Activated CD4-positive, alpha-beta T cell treated with anti-CD3 and anti-CD28 coated beads for 36 hours (primary cell): ENCODE measurements around the gene SMURF2. TPM values are rescaled to one million over a fixed set of nuclear protein-coding genes. Genes with fewer than 3 reads are reported as not detected.

ENCODE experiments used
- ATAC-seq: fragments of 200-7000 bp; cut with Tn5 transposase; one replicate; pipeline ENCODE4 v1.10.0; 2021; ENCODE audit warnings: mild to moderate bottlenecking, moderate library complexity
- CTCF ChIA-PET: fragments of 350-600 bp; sonication (Branson Sonifier 250); formaldehyde crosslinking; loops from one replicate; lab custom pipeline; 2021; ENCODE audit warnings: antibody characterized with exemption; lab: Charles Lee
- POLR2A ChIA-PET: fragments of 350-600 bp; sonication (Branson Sonifier 250); formaldehyde crosslinking; loops from one replicate; lab custom pipeline; 2021; ENCODE audit warnings: antibody characterized with exemption, inconsistent platforms; lab: Charles Lee
- DNase-seq: peaks from one replicate; pipeline ENCODE4 v3.0.0-alpha.2; 2020
- H3K27ac Mint-ChIP-seq: one replicate; pipeline ENCODE4 v1.8.0; 2021; ENCODE audit warnings: mixed read lengths
- H3K27me3 Mint-ChIP-seq: one replicate; pipeline ENCODE4 v1.8.0; 2021; ENCODE audit warnings: mixed read lengths
- H3K36me3 Mint-ChIP-seq: one replicate; pipeline ENCODE4 v1.8.0; 2021; ENCODE audit warnings: low read depth, mixed read lengths
- H3K4me1 Mint-ChIP-seq: one replicate; pipeline ENCODE4 v1.8.0; 2021; ENCODE audit warnings: mixed read lengths
- H3K4me3 Mint-ChIP-seq: one replicate; pipeline ENCODE4 v1.8.0; 2021; ENCODE audit warnings: mild to moderate bottlenecking, moderate library complexity, mixed read lengths
- H3K9me3 Mint-ChIP-seq: one replicate; pipeline ENCODE4 v1.8.0; 2021; ENCODE audit warnings: low read depth, mixed read lengths
- intact Hi-C, 2 experiments: fragments of 100-400 bp; cut with DNase I in 1 of 2; cut with micrococcal nuclease in 1 of 2; formaldehyde crosslinking; loops; one replicate each; pipeline versions ENCODE4 v1.14.2 to v1.15.1; 2022 to 2024; cut with DNase I, micrococcal nuclease
- total RNA-seq, 2 experiments: library from RNA; stranded (reverse); gene quantifications; one replicate each; pipeline ENCODE4 v1.2.3, GENCODE V29; 2021

Gene SMURF2
- total RNA-seq, 2 experiments from 2014 or later = 13.9 to 15.0 TPM

GRCh38 chr17:64572682-64573154, 89.4 kb downstream of the SMURF2 start:
- Mint-ChIP-seq H3K9me3 (no peaks in the 10 kb centered on the region), H3K36me3 (peaks cover 8% of the 10 kb centered on the region), H3K27ac (peak overlapping the region; percentile 73), H3K27me3 (no peaks in the 10 kb centered on the region), H3K4me3 (peak overlapping the region; percentile 10), H3K4me1 (peaks cover 12% of the 10 kb centered on the region)
- ATAC-seq = peak; percentile 92
- no peak for DNase-seq
- POLR2A ChIA-PET = interaction anchor here (0.5 to 1.5 kb wide), 2 partner anchors 66 to 76 kb away, joined by 5 to 7 read pairs; partner anchors contain the start of genes CEP95, DDX5 and POLG2
- intact Hi-C loops = loop anchor here (1.0 to 5.0 kb wide), 5 partner anchors 9 to 77 kb away; no protein-coding TSS in a partner anchor
- CTCF ChIA-PET = interaction anchor here (0.7 to 1.8 kb wide), 7 partner anchors 9 to 80 kb away, joined by 3 to 7 read pairs (median 4); no protein-coding TSS in a partner anchor

GRCh38 chr17:64571746-64572145, 90.4 kb downstream of the SMURF2 start:
- CTCF ChIA-PET = interaction anchor here (1.5 to 1.9 kb wide), 4 partner anchors 8 to 151 kb away, joined by 4 to 7 read pairs (median 6); no protein-coding TSS in a partner anchor
- ATAC-seq = no peak
- intact Hi-C loops = loop anchor here in 1 of 2 experiments (5.0 kb wide), 1 partner anchor 76 kb away; no protein-coding TSS in a partner anchor
- no peak for DNase-seq
- Mint-ChIP-seq H3K9me3 (no peaks in the 10 kb centered on the region), H3K4me1 (peaks cover 12% of the 10 kb centered on the region), H3K27ac (no peak overlapping the region), H3K27me3 (no peaks in the 10 kb centered on the region), H3K4me3 (no peak overlapping the region), H3K36me3 (peaks cover 4% of the 10 kb centered on the region)
- POLR2A ChIA-PET = interaction anchor here (0.6 kb wide), 1 partner anchor 426 kb away, joined by 4 read pairs; no protein-coding TSS in a partner anchor

- DNase-seq = no peak
- ChIA-PET CTCF (interaction anchor here (0.5 to 1.4 kb wide), 6 partner anchors 17 to 432 kb away, joined by 3 to 8 read pairs (median 4); no protein-coding TSS in a partner anchor), POLR2A (no interaction called here)
- Mint-ChIP-seq H3K36me3 (peaks cover 16% of the 10 kb centered on the region), H3K27me3 (no peaks in the 10 kb centered on the region), H3K4me1 (peaks cover 8% of the 10 kb centered on the region), H3K27ac (no peak overlapping the region), H3K9me3 (no peaks in the 10 kb centered on the region), H3K4me3 (no peak overlapping the region)
- ATAC-seq = no peak
- intact Hi-C loops = no loop called here
Observed at GRCh38 chr17:64565563-64565962, 96.5 kb downstream of the SMURF2 start.

GRCh38 chr17:64564098-64564497, 98.0 kb downstream of the SMURF2 start:
- intact Hi-C loops = no loop called here
- Mint-ChIP-seq H3K4me1 (peaks cover 8% of the 10 kb centered on the region), H3K4me3 (no peak overlapping the region), H3K27ac (peak overlapping the region; percentile 5), H3K27me3 (no peaks in the 10 kb centered on the region), H3K9me3 (no peaks in the 10 kb centered on the region), H3K36me3 (peaks cover 14% of the 10 kb centered on the region)
- ATAC-seq = peak; percentile 55
- POLR2A ChIA-PET = no interaction called here
- no peak for DNase-seq
- CTCF ChIA-PET = interaction anchor here (0.7 to 1.2 kb wide), 4 partner anchors 8 to 85 kb away, joined by 3 to 6 read pairs (median 4); no protein-coding TSS in a partner anchor

GRCh38 chr17:64555281-64555680, 106.8 kb downstream of the SMURF2 start:
- Mint-ChIP-seq H3K27me3 (no peaks in the 10 kb centered on the region), H3K27ac (no peak overlapping the region), H3K9me3 (no peaks in the 10 kb centered on the region), H3K4me3 (no peak overlapping the region), H3K4me1 (no peaks in the 10 kb centered on the region), H3K36me3 (peaks cover 5% of the 10 kb centered on the region)
- ChIA-PET POLR2A (no interaction called here), CTCF (interaction anchor here (0.6 to 1.2 kb wide), 6 partner anchors 8 to 93 kb away, joined by 3 to 6 read pairs (median 4); no protein-coding TSS in a partner anchor)
- intact Hi-C loops = no loop called here
- ATAC-seq (no peak), DNase-seq (no peak)

GRCh38 chr17:64554028-64554637, 108.0 kb downstream of the SMURF2 start:
- no peak for DNase-seq
- Mint-ChIP-seq H3K4me1 (no peaks in the 10 kb centered on the region), H3K27ac (peak overlapping the region; percentile 27), H3K36me3 (peaks cover 5% of the 10 kb centered on the region), H3K27me3 (no peaks in the 10 kb centered on the region), H3K4me3 (no peak overlapping the region), H3K9me3 (no peaks in the 10 kb centered on the region)
- ChIA-PET POLR2A (interaction anchor here (0.6 kb wide), 1 partner anchor 29 kb away, joined by 3 read pairs; no protein-coding TSS in a partner anchor), CTCF (interaction anchor here (0.9 to 1.3 kb wide), 2 partner anchors 17 to 95 kb away, joined by 3 to 8 read pairs; no protein-coding TSS in a partner anchor)
- ATAC-seq = no peak
- intact Hi-C loops = no loop called here

GRCh38 chr17:64551461-64551860, 110.6 kb downstream of the SMURF2 start:
- ATAC-seq = no peak
- DNase-seq = no peak
- Mint-ChIP-seq H3K36me3 (peaks cover 7% of the 10 kb centered on the region), H3K27ac (peak overlapping the region; percentile 21), H3K9me3 (no peaks in the 10 kb centered on the region), H3K27me3 (no peaks in the 10 kb centered on the region), H3K4me3 (no peak overlapping the region), H3K4me1 (no peaks in the 10 kb centered on the region)
- ChIA-PET POLR2A (no interaction called here), CTCF (no interaction called here)
- intact Hi-C loops = no loop called here

GRCh38 chr17:64547319-64547718, 114.8 kb downstream of the SMURF2 start:
- CTCF ChIA-PET = interaction anchor here (0.8 to 1.3 kb wide), 7 partner anchors 10 to 572 kb away, joined by 3 to 8 read pairs (median 3); no protein-coding TSS in a partner anchor
- Mint-ChIP-seq H3K9me3 (no peaks in the 10 kb centered on the region), H3K36me3 (peaks cover 6% of the 10 kb centered on the region), H3K4me3 (no peak overlapping the region), H3K4me1 (no peaks in the 10 kb centered on the region), H3K27me3 (no peaks in the 10 kb centered on the region), H3K27ac (no peak overlapping the region)
- no peak for ATAC-seq
- intact Hi-C loops = no loop called here
- POLR2A ChIA-PET = no interaction called here
- DNase-seq = no peak

GRCh38 chr17:64546716-64547115, 115.4 kb downstream of the SMURF2 start:
- intact Hi-C loops = no loop called here
- Mint-ChIP-seq H3K9me3 (no peaks in the 10 kb centered on the region), H3K4me3 (no peak overlapping the region), H3K4me1 (no peaks in the 10 kb centered on the region), H3K27ac (no peak overlapping the region), H3K36me3 (peaks cover 6% of the 10 kb centered on the region), H3K27me3 (no peaks in the 10 kb centered on the region)
- ChIA-PET CTCF (interaction anchor here (0.8 to 0.9 kb wide), 3 partner anchors 9 to 571 kb away, joined by 3 read pairs; partner anchors contain the start of gene CEP95), POLR2A (no interaction called here)
- DNase-seq = no peak
- ATAC-seq = no peak

- no peaks in the 10 kb centered on the region for H3K9me3 Mint-ChIP-seq
- H3K36me3 Mint-ChIP-seq = peaks cover 8% of the 10 kb centered on the region
- POLR2A ChIA-PET = no interaction called here
- intact Hi-C loops = no loop called here
- CTCF ChIA-PET = interaction anchor here (0.6 to 2.2 kb wide), 6 partner anchors 11 to 197 kb away, joined by 3 to 7 read pairs (median 4); no protein-coding TSS in a partner anchor
- no peak overlapping the region for H3K27ac Mint-ChIP-seq
- DNase-seq (no peak), ATAC-seq (no peak)
- no peaks in the 10 kb centered on the region for H3K4me1 Mint-ChIP-seq
- H3K4me3 Mint-ChIP-seq = no peak overlapping the region
- no peaks in the 10 kb centered on the region for H3K27me3 Mint-ChIP-seq
Observed at GRCh38 chr17:64544742-64545141, 117.4 kb downstream of the SMURF2 start.

GRCh38 chr17:64540118-64540776, 121.9 kb downstream of the SMURF2 start:
- intact Hi-C loops = no loop called here
- DNase-seq = no peak
- no peak overlapping the region for H3K4me3 Mint-ChIP-seq
- no peaks in the 10 kb centered on the region for H3K9me3 Mint-ChIP-seq
- POLR2A ChIA-PET = no interaction called here
- H3K27ac Mint-ChIP-seq = no peak overlapping the region
- CTCF ChIA-PET = no interaction called here
- no peaks in the 10 kb centered on the region for H3K27me3 Mint-ChIP-seq
- peaks cover 23% of the 10 kb centered on the region for H3K36me3 Mint-ChIP-seq
- peaks cover 6% of the 10 kb centered on the region for H3K4me1 Mint-ChIP-seq
- no peak for ATAC-seq
